Measurements from ENCODE around the gene CERS6. TPM values are rescaled to one million over a fixed set of nuclear protein-coding genes. Genes with fewer than 3 reads are reported as not detected.

Gene CERS6
- total and polyA plus RNA-seq, 2 experiments from 2014 or later = 7.4 to 35.0 TPM

- TF ChIP-seq EZH2phosphoT487 (IDR thresholded peaks at IDR 0.05; ENCODE audit: unreplicated experiment) = no peak
- TF ChIP-seq ZNF331 (CRISPR knock-in tag; IDR thresholded peaks at IDR 0.05; ENCODE audit: low read depth) = no peak
- no peak for TF ChIP-seq POLR2AphosphoS5 (IDR thresholded peaks at IDR 0.05; ENCODE audit: low read depth)
- TF ChIP-seq JUNB (IDR thresholded peaks at IDR 0.05; ENCODE audit: unreplicated experiment) = no peak
- no peak for TF ChIP-seq ZNF114 (CRISPR knock-in tag; IDR thresholded peaks at IDR 0.05)
- TF ChIP-seq STAT1 (IDR thresholded peaks at IDR 0.05; ENCODE audit: unreplicated experiment) = no peak
- no peak for TF ChIP-seq ZNF462 (CRISPR knock-in tag; IDR thresholded peaks at IDR 0.05)
- TF ChIP-seq EZH2 (IDR thresholded peaks at IDR 0.05; ENCODE audit: low read depth, unreplicated experiment) = no peak
These were observed 75.0 kb downstream of the CERS6 start (continued) for GRCh38 chr2:168530982-168531622.

GRCh38 chr2:168534926-168535325 lies 78.9 kb downstream of the CERS6 start:
- Histone ChIP-seq H3K27ac (ENCODE audit: low read depth) (no peak overlapping the region), H4K20me1 (replicated peaks; ENCODE audit: insufficient read depth) (no peaks in the 10 kb centered on the region), H3K79me2 (replicated peaks; ENCODE audit: insufficient read depth) (peaks cover 82% of the 10 kb centered on the region), H3F3A (replicated peaks; ENCODE audit: low read depth) (0 out of 2 replicates have a peak, but pooled peaks cover 4% of the 10 kb centered on the region), H3K4me1 (ENCODE audit: insufficient read depth) (peaks cover 9% of the 10 kb centered on the region), H3K9me2 (ENCODE audit: insufficient read depth) (no peaks in the 10 kb centered on the region; the same call in 1 of the 2 replicates), H3K36me3 (ENCODE audit: insufficient read depth) (no peaks in the 10 kb centered on the region), H3K4me3 (no peak overlapping the region), H3K4me2 (no peak overlapping the region), H2AFZ (no peak overlapping the region), H3K27me3 (ENCODE audit: insufficient read depth) (no peaks in the 10 kb centered on the region)
- ATAC-seq = no peak
- Mint-ChIP-seq H3K27ac (no peak overlapping the region), H3K4me1 (peaks cover 15% of the 10 kb centered on the region), H3K27me3 (ENCODE audit: insufficient read depth, low read depth, poor library complexity) (peaks cover 3% of the 10 kb centered on the region), H3K9me3 (peaks cover 6% of the 10 kb centered on the region; the same call in 2 of the 3 replicates), H3K4me3 (no peak overlapping the region), H3K36me3 (ENCODE audit: low read depth) (peaks cover 9% of the 10 kb centered on the region)
- no peak for DNase-seq (ENCODE audit: low spot score)
- TF ChIP-seq CTCF (conservative IDR thresholded peaks at IDR 0.05; ENCODE audit: low read depth in 2 of 2) (no peak), POLR2AphosphoS5 (IDR thresholded peaks at IDR 0.05; ENCODE audit: low read depth) (no peak), CREB1 (CRISPR knock-in tag; IDR thresholded peaks at IDR 0.05; ENCODE audit: low read depth) (no peak), ZNF114 (CRISPR knock-in tag; IDR thresholded peaks at IDR 0.05) (no peak), STAT1 (IDR thresholded peaks at IDR 0.05; ENCODE audit: unreplicated experiment) (no peak), ETS1 (IDR thresholded peaks at IDR 0.05) (no peak)
